Erythroblast (primary cell): Measurements from ENCODE around the gene ADH1C.

ENCODE experiments used
- GATA1 ChIP-seq: IDR thresholded peaks from 2 replicates; pipeline ENCODE4 v1.6.1; 2011; ENCODE audit warnings: low read depth, mild to moderate bottlenecking, control low read depth, low read length, moderate library complexity
- POLR2A ChIP-seq: IDR thresholded peaks from 2 replicates; pipeline ENCODE4 v1.6.1; 2011; ENCODE audit warnings: mild to moderate bottlenecking, low read length

DNA sequence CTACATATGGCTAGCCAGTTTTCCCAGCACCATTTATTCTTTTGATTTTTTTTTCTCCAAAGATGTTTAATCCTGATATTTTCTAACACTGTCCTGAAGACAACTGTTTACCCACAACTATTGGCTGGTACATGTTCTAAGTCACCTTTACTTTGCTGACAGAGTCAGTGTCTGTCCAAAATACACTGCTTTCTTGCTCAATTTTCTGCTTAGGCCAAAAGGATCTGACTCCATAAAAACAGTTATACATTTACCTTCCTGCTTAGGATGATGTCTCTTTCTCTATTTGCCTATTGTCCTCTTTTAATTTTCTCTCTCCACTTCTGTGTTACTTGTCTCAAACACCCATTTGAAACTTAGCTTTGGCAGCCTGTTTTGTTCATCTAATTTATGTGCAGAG is 3.2 kb downstream of the ADH1C start:
- TF ChIP-seq POLR2A (no peak), GATA1 (no peak)
